Activated T-helper 1 cell treated with Interleukin-2 at 50 U/mL for 16 hours (primary cell): ENCODE data around the gene NANOS3.
"Not testable (repeated sequence)": the region's sequence is repeated elsewhere in the genome, so short reads cannot be mapped to it uniquely, and the experiment has no call there.

Experiments used
- DNase-seq: peaks from one replicate; pipeline ENCODE4 v3.0.0-alpha.2; 2020; ENCODE audit warnings: low read depth

NANOS3 gene

DNA sequence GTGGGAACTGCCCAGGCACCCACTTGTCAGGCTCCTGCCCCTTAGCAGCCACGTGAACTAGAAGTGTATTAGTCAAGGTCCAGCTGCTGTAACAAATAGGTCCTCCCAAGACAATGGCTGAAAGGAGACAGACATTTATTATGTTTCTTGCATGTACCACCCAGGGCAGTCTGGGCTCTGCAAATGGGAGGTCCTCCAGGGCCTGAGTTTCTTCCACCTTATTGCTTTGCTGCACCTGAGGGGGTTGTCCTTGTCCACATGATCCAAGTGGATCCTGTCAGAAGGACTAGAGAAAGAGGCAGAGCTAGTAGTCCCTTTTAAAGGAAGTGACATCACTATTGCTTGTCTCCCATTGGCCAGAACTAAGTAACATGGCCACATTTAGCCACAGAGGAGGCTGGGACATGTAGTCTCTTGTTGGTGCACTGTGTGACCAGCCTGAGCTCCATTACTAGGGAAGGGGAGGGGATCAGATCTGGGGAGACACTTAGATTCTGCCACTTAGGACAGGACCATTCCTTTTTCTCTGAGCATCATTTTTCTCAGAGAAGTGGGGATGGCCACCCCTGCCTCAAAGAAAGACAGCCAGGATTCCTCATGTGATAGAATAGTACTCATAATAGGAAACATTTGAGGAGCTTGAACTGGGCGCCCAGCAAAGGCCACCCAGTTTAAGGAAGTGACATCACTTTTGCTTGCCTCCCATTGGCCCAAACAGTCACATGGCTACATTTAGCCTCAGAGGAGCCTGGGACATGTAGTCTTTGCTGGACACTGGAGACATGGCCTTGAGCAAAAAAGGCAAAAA is 44.2 kb downstream of the NANOS3 start:
- DNase-seq = no peak

DNA sequence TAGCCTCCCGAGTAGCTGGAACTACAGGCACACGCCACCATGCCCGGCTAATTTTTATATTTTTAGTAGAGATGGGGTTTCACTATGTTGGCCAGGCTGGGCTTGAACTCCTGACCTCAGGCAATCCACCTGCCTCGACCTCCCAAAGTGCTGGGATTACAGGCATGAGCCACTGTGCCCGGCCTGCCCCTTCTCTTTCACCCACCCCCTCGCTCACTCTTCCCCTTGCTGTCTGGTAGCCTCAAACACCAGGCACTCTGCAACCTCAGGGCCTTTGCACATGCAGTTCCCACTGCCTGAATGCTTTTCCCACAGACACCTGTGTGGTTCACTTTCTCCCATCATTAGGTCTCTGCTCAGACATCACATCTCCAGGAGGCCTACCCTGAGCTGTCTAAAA is 45.2 kb downstream of the NANOS3 start:
- DNase-seq = not testable (repeated sequence)

DNA sequence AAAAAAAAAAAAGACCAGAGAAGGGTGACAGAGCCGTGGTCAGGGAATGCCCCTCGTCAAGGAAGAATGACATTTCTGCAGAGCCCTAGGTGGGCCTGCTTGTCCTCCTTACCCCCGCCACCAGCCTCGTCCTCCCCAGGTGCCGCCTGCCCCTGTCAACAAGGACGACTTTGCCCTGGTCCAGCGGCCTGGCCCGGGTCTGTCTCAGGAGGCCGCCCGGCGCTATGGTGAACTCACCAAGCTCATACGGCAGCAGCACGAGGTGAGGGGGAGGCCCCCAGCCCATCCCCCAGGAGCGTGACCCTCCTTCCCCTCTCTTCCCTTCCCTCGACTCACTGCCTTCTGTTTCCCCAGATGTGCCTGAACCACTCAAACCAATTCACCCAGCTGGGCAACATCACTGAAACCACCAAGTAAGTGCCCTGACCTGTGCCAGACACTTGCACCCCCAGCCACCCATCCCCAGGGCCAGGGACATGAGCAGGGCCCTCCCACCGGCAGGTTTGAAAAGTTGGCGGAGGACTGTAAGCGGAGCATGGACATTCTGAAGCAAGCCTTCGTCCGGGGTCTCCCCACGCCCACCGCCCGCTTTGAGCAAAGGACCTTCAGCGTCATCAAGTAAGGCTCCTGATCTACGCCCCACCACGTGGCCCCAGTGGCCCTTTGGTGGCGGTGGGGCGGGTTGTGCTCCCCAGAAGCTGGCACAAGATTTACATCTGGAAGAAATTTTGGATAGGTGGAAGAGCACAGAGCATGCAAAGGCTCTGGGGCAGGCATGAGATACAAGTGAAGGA is 46.5 kb downstream of the NANOS3 start:
- DNase-seq = no peak

- no peak for DNase-seq
These were observed 49.1 kb downstream of the NANOS3 start for GRCh38 chr19:13926010-13926409.

DNA sequence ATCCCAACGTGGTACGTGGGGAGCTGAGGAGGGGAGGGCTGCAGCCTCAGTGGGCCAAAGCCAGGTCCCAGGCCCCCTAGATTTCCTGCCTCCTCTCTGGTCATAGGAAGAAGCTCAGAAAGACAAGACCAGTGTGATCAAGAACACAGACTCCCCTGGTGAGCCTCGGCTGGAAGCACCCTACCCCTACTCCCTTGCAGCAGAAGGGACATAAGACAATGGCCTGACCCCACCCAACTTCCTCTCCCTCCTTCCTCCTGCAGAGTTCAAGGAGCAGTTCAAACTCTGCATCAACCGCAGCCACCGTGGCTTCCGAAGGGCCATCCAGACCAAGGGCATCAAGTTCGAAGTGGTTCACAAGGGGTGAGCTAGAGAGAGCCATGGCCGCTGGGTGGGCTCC is 49.8 kb downstream of the NANOS3 start:
- DNase-seq = no peak

- DNase-seq = no peak
These were observed 52.4 kb downstream of the NANOS3 start for GRCh38 chr19:13929340-13929739.

DNA sequence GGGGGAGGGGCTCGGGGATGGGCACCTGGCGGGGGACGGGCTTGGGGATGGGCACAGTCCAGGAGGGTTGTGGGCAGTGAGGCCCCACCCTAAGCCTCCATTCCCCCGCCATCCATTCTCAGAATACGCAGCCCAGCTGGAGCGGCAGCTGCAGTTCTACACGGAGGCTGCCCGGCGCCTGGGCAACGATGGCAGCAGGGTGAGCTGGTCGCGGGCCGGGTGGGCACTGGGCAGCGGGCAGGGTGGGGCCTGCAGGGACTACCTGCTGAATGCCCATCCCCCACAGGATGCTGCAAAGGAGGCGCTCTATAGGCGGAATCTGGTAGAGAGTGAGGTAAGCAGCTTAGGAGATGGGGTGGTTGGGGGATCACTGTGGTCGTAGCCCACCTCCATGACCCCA is 53.0 kb downstream of the NANOS3 start:
- DNase-seq = no peak
